B cell (primary cell): ENCODE data around the gene KRTAP2-2. TPM values are rescaled to one million over a fixed set of nuclear protein-coding genes. Genes with fewer than 3 reads are reported as not detected.

ENCODE experiments used
- ATAC-seq: fragments of 200-7000 bp; cut with Tn5 transposase; one replicate; pipeline ENCODE4 v1.10.0; 2021; ENCODE audit warnings: low read depth, mild to moderate bottlenecking, moderate number of reproducible peaks, moderate library complexity
- CTCF ChIA-PET: fragments of 350-600 bp; sonication (Branson Sonifier 250); formaldehyde crosslinking; loops from one replicate; lab custom pipeline; 2021; ENCODE audit warnings: antibody characterized with exemption, inconsistent platforms; lab: Charles Lee
- POLR2A ChIA-PET: fragments of 350-600 bp; sonication (Branson Sonifier 250); formaldehyde crosslinking; loops from one replicate; lab custom pipeline; 2021; ENCODE audit warnings: antibody characterized with exemption; lab: Charles Lee
- DNase-seq: peaks from one replicate; pipeline ENCODE4 v3.0.0; 2013
- H2AFZ ChIP-seq: 2 replicates; pipeline ENCODE4 v1.6.1; 2012; ENCODE audit warnings: mild to moderate bottlenecking, low read depth, low read length; ENCODE audit not compliant: insufficient read depth, poor library complexity, severe bottlenecking
- H3K27ac ChIP-seq, 2 donors: 1 replicate in 1 of 2; 2 replicates in 1 of 2; pipeline ENCODE4 v1.5.1; 2012 to 2013; ENCODE audit warnings: low read length in 2 of 2, mild to moderate bottlenecking in 2 of 2, moderate library complexity in 1 of 2
- H3K27me3 ChIP-seq, 4 experiments: fragments of 200-600 bp in 1 of 4; sonication (generic) in 1 of 4; replicated peaks in 1 of 4; 1 replicate in 2 of 4; 2 replicates in 2 of 4; pipeline versions ENCODE4 v1.6.1 to v1.7.0; 2013 to 2016; ENCODE audit warnings: low read length in 3 of 4, mild to moderate bottlenecking in 2 of 4, mixed read lengths in 1 of 4, moderate library complexity in 1 of 4; ENCODE audit not compliant: insufficient read depth in 4 of 4, control insufficient read depth in 3 of 4; ENCODE audit errors: control extremely low read depth in 1 of 4
- H3K36me3 ChIP-seq, 2 experiments: replicated peaks in 1 of 2; 1 replicate in 1 of 2; 2 replicates in 1 of 2; pipeline versions ENCODE4 v1.6.1 to v1.7.1; 2013; ENCODE audit warnings: low read length in 1 of 2; ENCODE audit not compliant: insufficient read depth in 2 of 2, control insufficient read depth in 1 of 2; ENCODE audit errors: control extremely low read depth in 1 of 2, extremely low read depth in 1 of 2
- H3K4me1 ChIP-seq, 2 donors: fragments of 200-600 bp in 1 of 2; sonication (generic) in 1 of 2; 1 replicate in 1 of 2; 2 replicates in 1 of 2; pipeline versions ENCODE4 v1.5.1 to v1.6.1; 2013 to 2017; ENCODE audit warnings: low read length in 2 of 2; ENCODE audit not compliant: control insufficient read depth in 2 of 2, insufficient read depth in 2 of 2
- H3K4me2 ChIP-seq: replicated peaks from 2 replicates; pipeline ENCODE3; 2012; ENCODE audit warnings: mild to moderate bottlenecking, low read depth, low read length; ENCODE audit not compliant: poor library complexity, severe bottlenecking
- H3K4me3 ChIP-seq, 5 experiments: fragments of 200-600 bp in 1 of 5; sonication (generic) in 1 of 5; 1 replicate in 3 of 5; 2 replicates in 2 of 5; pipeline versions ENCODE4 v1.5.1 to v1.7.0; 2011 to 2016; ENCODE audit warnings: low read length in 4 of 5, mild to moderate bottlenecking in 4 of 5, low read depth in 2 of 5, control low read depth in 1 of 5, moderate library complexity in 1 of 5; ENCODE audit not compliant: insufficient read depth in 1 of 5; ENCODE audit errors: control extremely low read depth in 1 of 5, extremely low read depth in 1 of 5
- H3K79me2 ChIP-seq: fragments of 200-600 bp; sonication (generic); one replicate; pipeline ENCODE4 v1.6.0; 2016; ENCODE audit warnings: low read length; ENCODE audit not compliant: control insufficient read depth, insufficient read depth
- H3K9ac ChIP-seq: fragments of 200-600 bp; sonication (generic); 2 replicates; pipeline ENCODE4 v1.6.1; 2017; ENCODE audit warnings: mild to moderate bottlenecking, low read length, moderate library complexity
- H3K9me3 ChIP-seq, 3 donors: one replicate each; pipeline versions ENCODE4 v1.6.1 to v1.7.1; 2013; ENCODE audit warnings: low read length in 2 of 3; ENCODE audit not compliant: control insufficient read depth in 2 of 3, insufficient read depth in 1 of 3; ENCODE audit errors: control extremely low read depth in 1 of 3
- H4K20me1 ChIP-seq: 2 replicates; pipeline ENCODE4 v1.6.0; 2012; ENCODE audit warnings: mild to moderate bottlenecking, low read length; ENCODE audit not compliant: insufficient read depth, control insufficient read depth, poor library complexity, severe bottlenecking
- H3K27ac Mint-ChIP-seq: one replicate; pipeline ENCODE4 v1.8.0; 2021; ENCODE audit warnings: mixed read lengths
- H3K27me3 Mint-ChIP-seq: one replicate; pipeline ENCODE4 v1.8.0; 2021; ENCODE audit warnings: mixed read lengths
- H3K4me1 Mint-ChIP-seq: one replicate; pipeline ENCODE4 v1.8.0; 2021; ENCODE audit warnings: mixed read lengths
- H3K4me3 Mint-ChIP-seq: one replicate; pipeline ENCODE4 v1.8.0; 2021; ENCODE audit warnings: mixed read lengths
- H3K9me3 Mint-ChIP-seq: one replicate; pipeline ENCODE4 v1.8.0; 2022; ENCODE audit warnings: mixed read lengths; ENCODE audit not compliant: insufficient read depth
- CTCF ChIP-seq: fragments of 200-600 bp; IDR thresholded peaks from one replicate; pipeline ENCODE4 v1.8.0; 2022; ENCODE audit warnings: antibody characterized with exemption, mild to moderate bottlenecking
- EZH2 ChIP-seq: IDR thresholded peaks from 2 replicates; pipeline ENCODE4 v1.6.1; 2012; ENCODE audit warnings: borderline replicate concordance, low read depth, mild to moderate bottlenecking, moderate library complexity, low read length; ENCODE audit not compliant: insufficient read depth, poor library complexity, severe bottlenecking
- WGBS: methylation state at CpG from one replicate; pipeline ENCODE4 v1.1.5; 2013; ENCODE audit warnings: missing lambda C conversion rate; ENCODE audit not compliant: insufficient coverage; 5-methylcytosine and 5-hydroxymethylcytosine counted together
- intact Hi-C: fragments of 100-400 bp; cut with micrococcal nuclease; formaldehyde crosslinking; loops from one replicate; pipeline ENCODE4 v1.10.0; 2022
- polyA plus RNA-seq: library from polyadenylated mRNA; depleted of rRNA; stranded (reverse); fragments of >200 nt; gene quantifications from 2 replicates; pipeline ENCODE4 v1.2.3, GENCODE V29; 2012
- total RNA-seq, 2 donors: library from RNA; stranded (reverse); fragments of 120-200 nt in 1 of 2; gene quantifications; 1 replicate in 1 of 2; 2 replicates in 1 of 2; pipeline versions ENCODE4 v1.2.3 to v1.2.4, GENCODE V29; 2013 to 2022

KRTAP2-2 gene
- total and polyA plus RNA-seq, 2 donors (not counting 1 experiment from before 2014, with no cell fraction given): not detected

GRCh38 chr17:41049110-41049509 is 5.9 kb downstream of the KRTAP2-2 start:
- ChIA-PET CTCF (no interaction called here), POLR2A (no interaction called here)
- no peak overlapping the region for H3K4me3 Mint-ChIP-seq
- Histone ChIP-seq H3K79me2 (no peaks in the 10 kb centered on the region), H3K4me1 (no peaks in the 10 kb centered on the region), H4K20me1 (no peaks in the 10 kb centered on the region), H3K27ac (no peak overlapping the region), H3K36me3 (no peaks in the 10 kb centered on the region), H3K27me3 (peaks cover 0 to 2% (median 0%) of the 10 kb centered on the region in 4 experiments), H3K9me3 (no peaks in the 10 kb centered on the region), H3K9ac (no peak overlapping the region), H3K4me2 (no peak overlapping the region), H2AFZ (no peak overlapping the region), H3K4me3 (no peak overlapping the region)
- H3K27me3 Mint-ChIP-seq: peaks cover 37% of the 10 kb centered on the region
- DNase-seq: no peak
- 50% methylated on average over 1 of the region's 2 CpGs for WGBS
- TF ChIP-seq EZH2: no peak
- TF ChIP-seq CTCF: no peak
- no peak overlapping the region for H3K27ac Mint-ChIP-seq
- ATAC-seq: no peak
- peaks cover 2% of the 10 kb centered on the region for H3K4me1 Mint-ChIP-seq
- H3K9me3 Mint-ChIP-seq: no peaks in the 10 kb centered on the region
- intact Hi-C loops: no loop called here

GRCh38 chr17:41048441-41048840 is 6.6 kb downstream of the KRTAP2-2 start:
- POLR2A ChIA-PET: no interaction called here
- no peak overlapping the region for H2AFZ ChIP-seq

More at GRCh38 chr17:41048441-41048840, 6.6 kb downstream of the KRTAP2-2 start:
- Histone ChIP-seq H3K4me3 (no peak overlapping the region), H3K9ac (no peak overlapping the region), H3K27me3 (peaks cover 0 to 2% (median 0%) of the 10 kb centered on the region in 4 experiments), H4K20me1 (no peaks in the 10 kb centered on the region), H3K36me3 (no peaks in the 10 kb centered on the region), H3K4me2 (no peak overlapping the region), H3K27ac (no peak overlapping the region), H3K4me1 (no peaks in the 10 kb centered on the region), H3K9me3 (peaks cover 0 to 1% (median 0%) of the 10 kb centered on the region in 3 donors), H3K79me2 (no peaks in the 10 kb centered on the region)
- Mint-ChIP-seq H3K4me1 (peaks cover 2% of the 10 kb centered on the region), H3K4me3 (no peak overlapping the region), H3K9me3 (peaks cover 3% of the 10 kb centered on the region), H3K27ac (no peak overlapping the region), H3K27me3 (peaks cover 36% of the 10 kb centered on the region)
- CTCF ChIA-PET: no interaction called here
- no peak for TF ChIP-seq CTCF
- no peak for TF ChIP-seq EZH2
- WGBS: 100% methylated on average over 4 of the region's 7 CpGs
- intact Hi-C loops: no loop called here
- DNase-seq: no peak
- ATAC-seq: no peak
